Measurements from ENCODE around the gene ZNHIT1.

- TF ChIP-seq CTCF (IDR thresholded peaks at IDR 0.05; ENCODE audit: low read depth, low read length) (no peak), EZH2phosphoT487 (IDR thresholded peaks at IDR 0.05; ENCODE audit: low read depth) (no peak)
Observed at GRCh38 chr7:101245147-101245668, 27.2 kb downstream of the ZNHIT1 start.

Data from OCI-LY3 (cell line).